ENCODE measurements around the gene ATP8B4.

- TF ChIP-seq, protein P1, sequence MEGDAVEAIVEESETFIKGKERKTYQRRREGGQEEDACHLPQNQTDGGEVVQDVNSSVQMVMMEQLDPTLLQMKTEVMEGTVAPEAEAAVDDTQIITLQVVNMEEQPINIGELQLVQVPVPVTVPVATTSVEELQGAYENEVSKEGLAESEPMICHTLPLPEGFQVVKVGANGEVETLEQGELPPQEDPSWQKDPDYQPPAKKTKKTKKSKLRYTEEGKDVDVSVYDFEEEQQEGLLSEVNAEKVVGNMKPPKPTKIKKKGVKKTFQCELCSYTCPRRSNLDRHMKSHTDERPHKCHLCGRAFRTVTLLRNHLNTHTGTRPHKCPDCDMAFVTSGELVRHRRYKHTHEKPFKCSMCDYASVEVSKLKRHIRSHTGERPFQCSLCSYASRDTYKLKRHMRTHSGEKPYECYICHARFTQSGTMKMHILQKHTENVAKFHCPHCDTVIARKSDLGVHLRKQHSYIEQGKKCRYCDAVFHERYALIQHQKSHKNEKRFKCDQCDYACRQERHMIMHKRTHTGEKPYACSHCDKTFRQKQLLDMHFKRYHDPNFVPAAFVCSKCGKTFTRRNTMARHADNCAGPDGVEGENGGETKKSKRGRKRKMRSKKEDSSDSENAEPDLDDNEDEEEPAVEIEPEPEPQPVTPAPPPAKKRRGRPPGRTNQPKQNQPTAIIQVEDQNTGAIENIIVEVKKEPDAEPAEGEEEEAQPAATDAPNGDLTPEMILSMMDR (IDR thresholded peaks at IDR 0.05; ENCODE audit: low read length), result no peak
- TF ChIP-seq EZH2 (IDR thresholded peaks at IDR 0.05; ENCODE audit: borderline replicate concordance, low read length), result no peak
These were observed 90.7 kb downstream of the ATP8B4 start for GRCh38 chr15:50028326-50028725.
